Endothelial cell (in vitro differentiated cells): ENCODE results near the gene POLR2H. TPM values are rescaled to one million over a fixed set of nuclear protein-coding genes. Genes with fewer than 3 reads are reported as not detected.

Experiments
- DNase-seq: peaks from one replicate; pipeline ENCODE4 v3.0.0; 2021; ENCODE audit warnings: low spot score
- H3K27ac Mint-ChIP-seq: one replicate; pipeline ENCODE4 v1.8.0; 2021; ENCODE audit warnings: mixed read lengths, inconsistent platforms; ENCODE audit not compliant: unreplicated experiment
- H3K27me3 Mint-ChIP-seq: one replicate; pipeline ENCODE4 v1.8.0; 2021; ENCODE audit warnings: mild to moderate bottlenecking, moderate library complexity, mixed read lengths, inconsistent platforms; ENCODE audit not compliant: unreplicated experiment
- H3K36me3 Mint-ChIP-seq: one replicate; pipeline ENCODE4 v1.8.0; 2021; ENCODE audit warnings: mild to moderate bottlenecking, low read depth, mixed read lengths, inconsistent platforms; ENCODE audit not compliant: unreplicated experiment
- H3K4me1 Mint-ChIP-seq: one replicate; pipeline ENCODE4 v1.8.0; 2021; ENCODE audit warnings: mild to moderate bottlenecking, mixed read lengths, inconsistent platforms; ENCODE audit not compliant: unreplicated experiment
- H3K4me3 Mint-ChIP-seq: one replicate; pipeline ENCODE4 v1.8.0; 2021; ENCODE audit warnings: mild to moderate bottlenecking, mixed read lengths, inconsistent platforms; ENCODE audit not compliant: unreplicated experiment
- H3K9me3 Mint-ChIP-seq: one replicate; pipeline ENCODE4 v1.8.0; 2021; ENCODE audit warnings: mixed read lengths, inconsistent platforms; ENCODE audit not compliant: unreplicated experiment
- long read RNA-seq: library from polyadenylated mRNA; unstranded; transcript quantifications from one replicate; pipeline ENCODE4 v2.0.0, GENCODE V29; 2020; ENCODE audit not compliant: unreplicated experiment
- total RNA-seq: library from RNA; stranded (reverse); fragmentation: NEBNext Ultra II Directional; extraction: Animal tissue kit (Norgen Biotek cat#: 25700); gene quantifications from one replicate; pipeline ENCODE4 v1.2.1, GENCODE V29; 2021; ENCODE audit not compliant: unreplicated experiment
- TF ChIP-seq, protein P1 (sequence below): fragments of 200-600 bp; sonication (generic); IDR thresholded peaks from one replicate; pipeline ENCODE4 v1.5.0; 2021; ENCODE audit warnings: antibody characterized with exemption; ENCODE audit not compliant: unreplicated experiment

Gene POLR2H
- 56.1 TPM for total RNA-seq
- long read RNA-seq, partial matches to known transcripts: 18 of 26 reads
- long read RNA-seq, other reads (novel, unspliced or antisense): 5 of 26 reads

GRCh38 chr3:184361532-184361931, at the start of gene POLR2H, which contains the start of gene CLCN2:
Gene POLR2H, plus strand, starts transcription at chr3:184361710. Its CDS starts 1,783 bp downstream, at chr3:184363493.
Gene CLCN2, minus strand, starts transcription at chr3:184361605. Its CDS starts 126 bp downstream, at chr3:184361479.
- TF ChIP-seq, protein P1, sequence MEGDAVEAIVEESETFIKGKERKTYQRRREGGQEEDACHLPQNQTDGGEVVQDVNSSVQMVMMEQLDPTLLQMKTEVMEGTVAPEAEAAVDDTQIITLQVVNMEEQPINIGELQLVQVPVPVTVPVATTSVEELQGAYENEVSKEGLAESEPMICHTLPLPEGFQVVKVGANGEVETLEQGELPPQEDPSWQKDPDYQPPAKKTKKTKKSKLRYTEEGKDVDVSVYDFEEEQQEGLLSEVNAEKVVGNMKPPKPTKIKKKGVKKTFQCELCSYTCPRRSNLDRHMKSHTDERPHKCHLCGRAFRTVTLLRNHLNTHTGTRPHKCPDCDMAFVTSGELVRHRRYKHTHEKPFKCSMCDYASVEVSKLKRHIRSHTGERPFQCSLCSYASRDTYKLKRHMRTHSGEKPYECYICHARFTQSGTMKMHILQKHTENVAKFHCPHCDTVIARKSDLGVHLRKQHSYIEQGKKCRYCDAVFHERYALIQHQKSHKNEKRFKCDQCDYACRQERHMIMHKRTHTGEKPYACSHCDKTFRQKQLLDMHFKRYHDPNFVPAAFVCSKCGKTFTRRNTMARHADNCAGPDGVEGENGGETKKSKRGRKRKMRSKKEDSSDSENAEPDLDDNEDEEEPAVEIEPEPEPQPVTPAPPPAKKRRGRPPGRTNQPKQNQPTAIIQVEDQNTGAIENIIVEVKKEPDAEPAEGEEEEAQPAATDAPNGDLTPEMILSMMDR: no peak
- Mint-ChIP-seq H3K9me3 (no peaks in the 10 kb centered on the region), H3K27ac (peak within 1 kb of the TSS; percentile 93), H3K27me3 (peaks cover 9% of the 10 kb centered on the region), H3K36me3 (peaks cover 14% of the 10 kb centered on the region), H3K4me1 (peaks cover 18% of the 10 kb centered on the region), H3K4me3 (peak within 1 kb of the TSS; percentile 93)
- peak; percentile 79 for DNase-seq

DNA sequence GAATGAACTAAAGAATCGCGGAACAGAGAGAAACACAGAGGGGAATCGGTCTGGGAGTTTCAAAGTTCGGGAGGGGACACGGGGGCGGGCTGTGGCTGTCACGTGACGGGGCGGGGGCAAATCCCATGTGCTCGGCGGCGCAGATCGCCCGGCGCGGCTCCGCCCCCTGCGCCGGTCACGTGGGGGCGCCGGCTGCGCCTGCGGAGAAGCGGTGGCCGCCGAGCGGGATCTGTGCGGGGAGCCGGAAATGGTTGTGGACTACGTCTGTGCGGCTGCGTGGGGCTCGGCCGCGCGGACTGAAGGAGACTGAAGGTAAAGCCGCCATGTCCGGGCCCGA, 47.2 kb upstream of the POLR2H start, which contains the start of gene EIF4G1:
TSS of gene EIF4G1 (plus strand) at position 244 of the 337 bp plus-strand sequence. CDS start 1,191 bp downstream, outside the sequence.
- Mint-ChIP-seq H3K4me3 (peak within 1 kb of the TSS; percentile 95), H3K27me3 (peaks cover 10% of the 10 kb centered on the region), H3K27ac (peak within 1 kb of the TSS; percentile 90), H3K4me1 (peaks cover 28% of the 10 kb centered on the region), H3K36me3 (peaks cover 27% of the 10 kb centered on the region), H3K9me3 (no peaks in the 10 kb centered on the region)
- DNase-seq: peak; percentile 94
- TF ChIP-seq, protein P1: no peak

DNA sequence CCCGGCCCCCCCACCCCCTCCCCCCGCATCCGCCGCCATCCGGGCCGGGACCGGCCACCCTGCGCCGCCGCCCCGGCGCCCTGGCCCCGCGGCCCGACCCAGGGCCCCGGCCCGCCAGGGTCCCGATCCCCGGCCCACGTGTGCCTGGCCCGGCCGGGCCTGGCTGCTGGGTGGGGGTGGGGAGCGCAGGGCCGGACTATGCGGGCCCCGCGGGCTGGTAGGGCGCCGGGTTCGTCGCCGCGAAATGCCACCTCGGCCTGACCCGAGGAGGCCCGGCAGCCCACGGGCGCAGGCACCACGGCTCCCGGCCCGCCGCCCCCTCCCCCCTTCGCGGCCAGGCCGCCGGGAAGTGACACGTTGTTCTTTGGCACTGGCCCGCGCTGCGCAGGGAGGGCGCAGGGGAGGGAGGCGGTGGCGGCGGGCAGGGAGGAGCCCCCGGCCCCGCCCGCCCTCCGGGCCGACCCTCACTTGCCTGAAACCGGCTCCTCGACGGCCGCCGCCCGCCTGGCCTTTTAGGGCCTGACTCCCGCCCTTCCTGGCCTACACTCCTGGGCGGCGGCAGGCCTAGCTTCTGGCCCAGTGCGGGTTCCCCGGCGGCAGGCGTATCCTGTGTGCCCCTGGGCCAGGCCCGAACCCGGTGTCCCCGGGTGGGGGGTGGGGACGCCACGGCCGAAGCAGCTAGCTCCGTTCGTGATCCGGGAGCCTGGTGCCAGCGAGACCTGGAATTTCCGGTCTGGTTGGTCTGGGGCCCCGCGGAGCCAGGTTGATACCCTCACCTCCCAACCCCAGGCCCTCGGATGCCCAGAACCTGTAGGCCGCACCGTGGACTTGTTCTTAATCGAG, 46.6 kb upstream of the POLR2H start:
- peaks cover 10% of the 10 kb centered on the region for H3K27me3 Mint-ChIP-seq
- peak overlapping the region; percentile 95 for H3K4me3 Mint-ChIP-seq
- peak overlapping the region; percentile 85 for H3K27ac Mint-ChIP-seq
- peaks cover 26% of the 10 kb centered on the region for H3K4me1 Mint-ChIP-seq
- peak; percentile 70 for DNase-seq
- no peaks in the 10 kb centered on the region for H3K9me3 Mint-ChIP-seq
- TF ChIP-seq, protein P1: no peak
- H3K36me3 Mint-ChIP-seq: peaks cover 31% of the 10 kb centered on the region

DNA sequence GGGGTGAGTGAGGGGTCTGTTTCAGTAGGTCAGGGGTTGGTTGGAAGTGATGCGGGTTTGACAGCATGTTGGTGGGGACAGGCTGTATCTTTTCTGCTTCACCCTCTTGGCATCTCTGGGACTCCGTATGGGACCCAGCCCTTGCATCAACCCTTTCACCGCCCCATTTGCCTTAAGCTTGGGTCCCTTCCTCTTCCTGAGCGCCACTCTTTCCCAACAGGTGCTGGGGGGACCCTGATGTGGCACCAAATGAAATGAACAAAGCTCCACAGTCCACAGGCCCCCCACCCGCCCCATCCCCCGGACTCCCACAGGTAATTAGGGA, 46.0 kb upstream of the POLR2H start:
- peaks cover 10% of the 10 kb centered on the region for H3K27me3 Mint-ChIP-seq
- peaks cover 25% of the 10 kb centered on the region for H3K4me1 Mint-ChIP-seq
- H3K4me3 Mint-ChIP-seq: peak overlapping the region; percentile 95
- peak overlapping the region; percentile 85 for H3K27ac Mint-ChIP-seq
- no peaks in the 10 kb centered on the region for H3K9me3 Mint-ChIP-seq
- peaks cover 31% of the 10 kb centered on the region for H3K36me3 Mint-ChIP-seq
- TF ChIP-seq, protein P1: no peak
- no peak for DNase-seq
